ENCODE data around the gene HIPK3.

Gene HIPK3

GRCh38 chr11:33307984-33308383, 50.8 kb downstream of the HIPK3 start:
- TF ChIP-seq RAD21 (IDR thresholded peaks at IDR 0.05; ENCODE audit: low read depth), result no peak
- TF ChIP-seq MAX (IDR thresholded peaks at IDR 0.05), result no peak
- no peak for TF ChIP-seq CEBPB (IDR thresholded peaks at IDR 0.05)
- TF ChIP-seq TEAD4 (IDR thresholded peaks at IDR 0.05), result no peak
- no peak for TF ChIP-seq FOXM1 (IDR thresholded peaks at IDR 0.05; ENCODE audit: borderline replicate concordance, low read depth)
- no peak for TF ChIP-seq EGR1 (IDR thresholded peaks at IDR 0.05)
- TF ChIP-seq TAF1 (IDR thresholded peaks at IDR 0.05; ENCODE audit: low read depth), result no peak
- no peak for TF ChIP-seq CREB1 (IDR thresholded peaks at IDR 0.05; ENCODE audit: low read depth)
- no peak for TF ChIP-seq NFIC (IDR thresholded peaks at IDR 0.05)
- no peak for TF ChIP-seq USF1 (IDR thresholded peaks at IDR 0.05)
- no peak for TF ChIP-seq EP300 (IDR thresholded peaks at IDR 0.05; ENCODE audit: borderline replicate concordance)
- TF ChIP-seq TCF12 (IDR thresholded peaks at IDR 0.05; ENCODE audit: low read depth), result no peak
- no peak for TF ChIP-seq YY1 (IDR thresholded peaks at IDR 0.05; ENCODE audit: low read depth)
- TF ChIP-seq ZBTB7A (IDR thresholded peaks at IDR 0.05; ENCODE audit: low read depth), result no peak
- no peak for TF ChIP-seq REST (IDR thresholded peaks at IDR 0.05; ENCODE audit: low read depth)

GRCh38 chr11:33309118-33309517, 51.9 kb downstream of the HIPK3 start:
- TF ChIP-seq MAX (IDR thresholded peaks at IDR 0.05) (no peak), EP300 (IDR thresholded peaks at IDR 0.05; ENCODE audit: borderline replicate concordance) (no peak), USF1 (IDR thresholded peaks at IDR 0.05) (no peak), ZBTB7A (IDR thresholded peaks at IDR 0.05; ENCODE audit: low read depth) (no peak), CEBPB (IDR thresholded peaks at IDR 0.05) (no peak), RAD21 (IDR thresholded peaks at IDR 0.05; ENCODE audit: low read depth) (no peak), NFIC (IDR thresholded peaks at IDR 0.05) (no peak)

- TF ChIP-seq TAF1 (IDR thresholded peaks at IDR 0.05; ENCODE audit: low read depth) (no peak), YY1 (IDR thresholded peaks at IDR 0.05; ENCODE audit: low read depth) (no peak), NFIC (IDR thresholded peaks at IDR 0.05) (no peak), TCF12 (IDR thresholded peaks at IDR 0.05; ENCODE audit: low read depth) (no peak), REST (IDR thresholded peaks at IDR 0.05; ENCODE audit: low read depth) (no peak), USF1 (IDR thresholded peaks at IDR 0.05) (no peak), CREB1 (IDR thresholded peaks at IDR 0.05; ENCODE audit: low read depth) (no peak), CEBPB (IDR thresholded peaks at IDR 0.05) (no peak), TEAD4 (IDR thresholded peaks at IDR 0.05) (no peak), MAX (IDR thresholded peaks at IDR 0.05) (no peak), FOXM1 (IDR thresholded peaks at IDR 0.05; ENCODE audit: borderline replicate concordance, low read depth) (no peak), EGR1 (IDR thresholded peaks at IDR 0.05) (no peak), ZBTB7A (IDR thresholded peaks at IDR 0.05; ENCODE audit: low read depth) (no peak), EP300 (IDR thresholded peaks at IDR 0.05; ENCODE audit: borderline replicate concordance) (no peak), RAD21 (IDR thresholded peaks at IDR 0.05; ENCODE audit: low read depth) (no peak)
Observed at GRCh38 chr11:33310720-33311500, 53.7 kb downstream of the HIPK3 start.

GRCh38 chr11:33311680-33312079, 54.5 kb downstream of the HIPK3 start:
- no peak for TF ChIP-seq ZBTB7A (IDR thresholded peaks at IDR 0.05; ENCODE audit: low read depth)
- TF ChIP-seq TAF1 (IDR thresholded peaks at IDR 0.05; ENCODE audit: low read depth), result no peak
- TF ChIP-seq CEBPB (IDR thresholded peaks at IDR 0.05), result no peak
- TF ChIP-seq YY1 (IDR thresholded peaks at IDR 0.05; ENCODE audit: low read depth), result no peak
- no peak for TF ChIP-seq NFIC (IDR thresholded peaks at IDR 0.05)
- no peak for TF ChIP-seq TEAD4 (IDR thresholded peaks at IDR 0.05)
- TF ChIP-seq RAD21 (IDR thresholded peaks at IDR 0.05; ENCODE audit: low read depth), result no peak
- no peak for TF ChIP-seq REST (IDR thresholded peaks at IDR 0.05; ENCODE audit: low read depth)
- TF ChIP-seq CREB1 (IDR thresholded peaks at IDR 0.05; ENCODE audit: low read depth), result no peak
- TF ChIP-seq TCF12 (IDR thresholded peaks at IDR 0.05; ENCODE audit: low read depth), result no peak
- TF ChIP-seq MAX (IDR thresholded peaks at IDR 0.05), result no peak
- TF ChIP-seq FOXM1 (IDR thresholded peaks at IDR 0.05; ENCODE audit: borderline replicate concordance, low read depth), result no peak
- TF ChIP-seq USF1 (IDR thresholded peaks at IDR 0.05), result no peak
- TF ChIP-seq EP300 (IDR thresholded peaks at IDR 0.05; ENCODE audit: borderline replicate concordance), result no peak
- TF ChIP-seq EGR1 (IDR thresholded peaks at IDR 0.05), result no peak

Measured in Ishikawa (cell line).